Gastroesophageal sphincter (tissue), 3 donors: ENCODE results near the gene LMAN1L.

Experiments
- POLR2A ChIP-seq, 2 donors: fragments of 450-650 bp; IDR thresholded peaks; one replicate each; pipeline ENCODE4 v1.6.1; 2017; ENCODE audit warnings: antibody characterized with exemption in 2 of 2, mild to moderate bottlenecking in 2 of 2, moderate library complexity in 1 of 2
- TF ChIP-seq, protein P1 (sequence below), 4 experiments: fragments of 200-600 bp in 2 of 4; fragments of 450-650 bp in 2 of 4; sonication (generic) in 1 of 4; IDR thresholded peaks; one replicate each; pipeline ENCODE4 v1.5.1; 2017 to 2019; ENCODE audit warnings: antibody characterized with exemption in 4 of 4, mild to moderate bottlenecking in 2 of 4, moderate library complexity in 2 of 4

DNA sequence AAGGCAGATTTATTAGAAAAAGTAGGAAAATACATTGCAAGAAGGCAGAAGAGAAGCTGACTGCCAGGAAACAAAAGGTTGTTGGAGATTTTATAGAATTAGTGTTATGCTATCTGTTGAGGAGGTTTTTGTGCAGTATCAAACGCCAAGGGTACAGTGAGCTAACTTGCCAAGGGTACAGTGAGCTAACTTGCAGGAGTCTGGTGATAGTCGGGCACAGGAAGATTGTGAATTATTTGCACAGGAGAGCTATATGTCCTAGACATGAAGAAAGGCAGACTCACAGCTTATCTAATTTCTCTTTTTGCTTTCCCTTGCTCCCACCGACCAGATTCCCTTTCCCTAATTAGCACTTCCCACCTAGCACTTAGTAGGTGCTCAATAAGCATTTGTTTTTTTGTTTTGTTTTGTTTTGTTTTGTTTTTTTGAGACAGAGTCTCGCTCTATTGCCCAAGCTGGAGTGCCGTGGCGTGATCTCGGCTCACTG is 33.4 kb upstream of the LMAN1L start:
- TF ChIP-seq, protein P1, sequence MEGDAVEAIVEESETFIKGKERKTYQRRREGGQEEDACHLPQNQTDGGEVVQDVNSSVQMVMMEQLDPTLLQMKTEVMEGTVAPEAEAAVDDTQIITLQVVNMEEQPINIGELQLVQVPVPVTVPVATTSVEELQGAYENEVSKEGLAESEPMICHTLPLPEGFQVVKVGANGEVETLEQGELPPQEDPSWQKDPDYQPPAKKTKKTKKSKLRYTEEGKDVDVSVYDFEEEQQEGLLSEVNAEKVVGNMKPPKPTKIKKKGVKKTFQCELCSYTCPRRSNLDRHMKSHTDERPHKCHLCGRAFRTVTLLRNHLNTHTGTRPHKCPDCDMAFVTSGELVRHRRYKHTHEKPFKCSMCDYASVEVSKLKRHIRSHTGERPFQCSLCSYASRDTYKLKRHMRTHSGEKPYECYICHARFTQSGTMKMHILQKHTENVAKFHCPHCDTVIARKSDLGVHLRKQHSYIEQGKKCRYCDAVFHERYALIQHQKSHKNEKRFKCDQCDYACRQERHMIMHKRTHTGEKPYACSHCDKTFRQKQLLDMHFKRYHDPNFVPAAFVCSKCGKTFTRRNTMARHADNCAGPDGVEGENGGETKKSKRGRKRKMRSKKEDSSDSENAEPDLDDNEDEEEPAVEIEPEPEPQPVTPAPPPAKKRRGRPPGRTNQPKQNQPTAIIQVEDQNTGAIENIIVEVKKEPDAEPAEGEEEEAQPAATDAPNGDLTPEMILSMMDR (IDR thresholded peaks at IDR 0.05) = no peak
- no peak for TF ChIP-seq POLR2A (IDR thresholded peaks at IDR 0.05)
